MV-4-11 (cell line): ENCODE results near the gene DELE1.

ENCODE experiments used
- DNase-seq: peaks from one replicate; lab custom pipeline; 2025; lab: John Stamatoyannopoulos, UW

Gene DELE1

DNA sequence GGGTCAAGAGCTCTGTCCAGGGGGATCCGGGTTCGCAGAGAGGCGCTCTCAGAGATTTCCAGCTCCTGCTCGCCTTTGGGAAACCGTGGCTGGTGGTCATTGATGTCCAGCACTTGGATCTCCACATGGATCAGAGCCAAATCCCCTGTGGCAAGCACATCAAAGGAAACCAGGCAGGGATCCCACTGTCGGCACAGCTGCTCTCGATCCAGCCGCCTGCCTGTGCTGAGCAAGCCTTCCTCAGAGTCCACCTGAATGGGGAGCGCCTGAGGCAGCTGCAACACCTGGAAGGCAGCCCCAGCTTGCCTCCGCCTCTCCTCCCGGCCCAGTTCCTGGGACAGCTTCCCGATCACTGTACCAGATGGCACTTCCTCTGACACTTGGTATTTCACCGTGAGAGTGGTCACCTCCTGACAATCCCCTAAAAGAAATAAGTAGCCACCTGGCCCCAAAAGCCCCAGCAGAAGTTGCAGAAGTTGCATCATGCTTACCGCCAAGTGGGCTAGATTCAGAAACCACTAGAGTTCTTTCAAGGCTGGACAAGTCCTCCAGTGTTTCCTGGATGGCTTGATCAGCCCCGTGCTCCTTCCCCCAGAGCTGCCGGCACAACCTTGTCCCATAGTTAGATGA is 33.8 kb downstream of the DELE1 start:
- DNase-seq: peak; percentile 67

DNA sequence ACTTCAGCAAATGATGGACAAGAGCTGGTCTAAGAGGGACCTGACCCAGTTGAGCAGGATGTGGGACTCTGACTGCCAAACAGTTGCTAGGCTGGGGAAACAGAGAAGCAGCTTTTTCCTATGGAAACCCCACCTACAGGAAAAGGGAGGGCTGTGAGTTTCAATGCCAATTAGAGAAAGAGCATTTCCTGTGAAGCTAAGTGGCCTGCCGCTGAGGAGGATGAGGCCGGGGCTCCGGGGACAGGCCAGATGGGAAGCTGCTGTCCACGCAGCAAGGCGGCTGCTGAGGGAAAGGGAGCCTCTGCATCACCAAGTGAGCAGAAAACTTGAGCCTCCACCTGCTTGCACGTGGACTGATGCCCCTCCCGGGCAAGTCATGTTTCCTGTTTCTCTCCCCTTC is 34.4 kb downstream of the DELE1 start, which contains the start of gene PCDH12:
PCDH12 (minus strand) TSS at position 90 of the 400 bp plus-strand sequence. CDS start 351 bp downstream, outside the sequence.
- peak; percentile 45 for DNase-seq

DNA sequence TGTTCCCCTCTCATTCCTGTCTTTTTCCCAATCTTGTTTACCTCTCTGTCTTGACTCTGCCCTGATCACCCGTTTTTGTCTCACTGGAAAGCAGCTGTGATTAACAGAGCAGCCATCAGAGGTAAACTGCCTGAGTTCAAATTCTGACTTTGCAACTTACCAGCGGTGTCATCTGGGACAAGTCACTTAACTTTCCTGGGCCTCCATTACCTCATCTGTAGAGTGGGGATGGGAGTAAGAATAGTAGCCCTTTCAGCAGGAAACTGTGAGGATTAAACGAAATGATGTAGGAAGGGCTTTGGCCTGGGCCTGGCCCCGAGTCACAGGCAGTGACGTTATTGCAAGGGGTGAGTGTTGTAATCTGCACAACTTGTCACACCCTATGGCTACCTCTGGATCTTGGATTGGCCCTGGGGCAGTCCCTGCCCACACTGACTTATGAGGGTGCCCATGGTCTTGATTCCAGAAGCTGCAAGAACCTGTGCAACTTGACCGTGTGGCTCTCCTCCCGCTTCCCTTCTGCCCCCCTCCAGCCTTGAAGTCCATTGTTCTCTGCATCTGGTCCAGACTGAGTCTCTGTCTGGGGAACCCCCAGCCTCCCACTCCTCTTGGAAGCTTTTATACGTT is 35.0 kb downstream of the DELE1 start:
- peak; percentile 80 for DNase-seq

DNA sequence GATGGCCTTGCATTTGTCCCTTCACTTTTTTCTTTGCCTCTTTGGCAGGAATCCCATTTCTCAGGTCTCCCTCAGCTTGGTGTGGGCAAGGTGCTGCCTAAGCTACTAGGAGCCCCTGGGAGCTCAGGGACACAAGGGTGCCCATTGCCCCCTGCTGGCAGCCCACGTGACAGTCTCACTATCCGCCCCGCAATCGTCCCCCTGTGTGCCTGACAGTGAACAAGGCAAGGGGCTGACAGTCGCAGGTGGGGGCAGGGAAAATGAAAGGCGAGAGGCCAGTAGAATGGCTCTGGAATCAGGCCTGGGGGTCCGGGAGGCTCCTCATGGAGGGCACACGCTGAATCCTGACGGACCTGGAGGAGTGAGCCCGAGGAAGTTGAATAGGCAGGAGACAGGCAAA is 36.3 kb downstream of the DELE1 start:
- peak; percentile 21 for DNase-seq

DNA sequence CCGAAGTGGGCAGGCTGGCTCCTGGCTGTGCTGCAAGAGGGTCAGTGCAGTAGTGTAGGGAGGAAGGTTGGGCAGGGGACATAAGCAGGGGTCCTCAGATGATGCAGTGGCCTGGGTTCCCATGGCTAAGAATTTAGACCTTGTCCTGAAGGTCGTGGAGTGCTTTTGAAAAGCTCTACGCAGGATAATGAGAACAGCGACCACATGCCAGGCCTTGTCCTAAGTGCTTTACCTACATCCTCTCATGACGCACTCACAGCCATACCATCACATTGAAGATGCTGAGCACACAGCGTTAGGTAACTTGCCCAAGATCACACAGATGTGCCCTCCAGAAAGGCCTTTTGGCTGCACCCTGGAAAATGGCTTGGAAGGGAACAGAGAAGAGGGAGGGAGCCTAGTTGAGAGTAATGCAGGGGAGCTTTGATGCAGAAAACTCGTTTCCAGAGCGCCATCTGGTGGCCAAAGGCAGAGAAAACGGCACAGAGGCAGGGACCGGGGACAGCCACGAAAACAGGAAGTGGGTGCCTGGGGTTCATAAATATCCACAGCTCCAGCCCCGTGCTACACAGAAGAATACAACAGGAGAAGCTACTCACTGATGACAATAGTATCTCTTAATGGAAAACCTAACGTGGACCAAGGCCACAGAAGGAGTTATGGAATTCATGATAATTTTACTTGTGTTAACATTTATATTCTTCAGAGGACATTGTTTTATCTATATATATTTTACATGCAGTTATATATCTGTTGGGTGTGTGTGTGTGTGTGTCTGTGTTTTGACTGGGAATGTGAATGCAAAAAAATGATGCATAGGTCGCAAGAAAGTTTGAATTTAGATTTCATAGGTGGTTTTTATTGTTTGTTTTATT is 37.0 kb downstream of the DELE1 start:
- DNase-seq: peak; percentile 93

DNA sequence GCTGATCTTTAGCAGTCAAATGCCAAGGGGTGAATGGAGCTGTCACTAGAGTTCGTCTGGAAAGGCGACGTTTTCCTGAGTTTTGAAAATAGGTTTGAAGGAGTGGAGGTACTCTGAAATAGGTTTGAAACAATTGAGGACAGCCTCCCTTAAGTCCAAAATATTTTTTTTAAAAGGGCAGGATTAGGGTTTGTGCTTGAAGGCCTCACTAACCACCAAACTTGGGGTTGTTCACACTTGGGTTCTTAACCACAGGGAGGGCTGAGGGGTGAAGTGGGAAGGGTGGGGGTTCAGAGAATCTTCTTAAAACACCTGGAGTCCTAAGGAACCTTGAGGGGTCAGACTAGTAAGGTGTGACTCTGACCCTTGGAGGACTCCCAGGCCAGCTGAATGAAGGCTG is 37.8 kb downstream of the DELE1 start:
- DNase-seq: no peak

DNA sequence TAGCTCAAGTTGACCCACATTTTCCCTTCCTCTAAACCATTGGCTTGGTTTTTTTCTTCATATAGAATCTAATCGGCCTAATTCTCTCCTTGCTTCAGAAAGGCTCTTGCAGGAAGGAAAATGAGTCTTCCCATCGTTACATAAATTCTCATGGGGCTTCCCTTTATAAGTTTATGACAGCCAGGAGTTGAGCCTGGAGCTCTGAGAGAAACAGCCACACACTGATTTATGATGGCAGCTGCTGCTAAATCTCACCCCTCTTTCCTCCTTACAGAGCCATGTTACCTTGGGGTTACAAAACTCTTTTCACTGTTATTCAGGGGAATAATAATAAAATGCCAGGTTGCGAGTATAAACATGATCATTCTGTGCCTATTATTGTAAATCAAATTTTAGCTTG is 40.0 kb downstream of the DELE1 start:
- DNase-seq: no peak

DNA sequence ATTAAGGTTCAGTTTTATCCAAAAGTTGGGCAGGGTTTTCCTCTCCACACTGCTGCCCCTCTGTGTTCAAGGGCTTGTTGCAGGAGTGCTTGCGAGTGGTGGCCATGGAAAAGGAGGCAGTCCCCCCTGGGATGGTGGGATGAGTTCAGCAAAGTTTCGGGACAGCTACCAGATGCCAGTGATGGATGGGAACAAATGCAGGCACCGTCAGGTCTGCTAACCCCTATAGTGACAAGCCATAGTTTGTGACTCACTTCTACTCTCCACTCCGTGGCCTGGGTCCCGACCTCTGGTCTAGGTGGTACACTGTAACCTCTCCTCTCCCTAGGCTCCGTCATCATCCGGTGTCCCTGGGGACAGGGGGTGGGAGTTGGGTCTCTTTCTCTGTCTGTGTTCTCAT is 41.4 kb downstream of the DELE1 start:
- no peak for DNase-seq

DNA sequence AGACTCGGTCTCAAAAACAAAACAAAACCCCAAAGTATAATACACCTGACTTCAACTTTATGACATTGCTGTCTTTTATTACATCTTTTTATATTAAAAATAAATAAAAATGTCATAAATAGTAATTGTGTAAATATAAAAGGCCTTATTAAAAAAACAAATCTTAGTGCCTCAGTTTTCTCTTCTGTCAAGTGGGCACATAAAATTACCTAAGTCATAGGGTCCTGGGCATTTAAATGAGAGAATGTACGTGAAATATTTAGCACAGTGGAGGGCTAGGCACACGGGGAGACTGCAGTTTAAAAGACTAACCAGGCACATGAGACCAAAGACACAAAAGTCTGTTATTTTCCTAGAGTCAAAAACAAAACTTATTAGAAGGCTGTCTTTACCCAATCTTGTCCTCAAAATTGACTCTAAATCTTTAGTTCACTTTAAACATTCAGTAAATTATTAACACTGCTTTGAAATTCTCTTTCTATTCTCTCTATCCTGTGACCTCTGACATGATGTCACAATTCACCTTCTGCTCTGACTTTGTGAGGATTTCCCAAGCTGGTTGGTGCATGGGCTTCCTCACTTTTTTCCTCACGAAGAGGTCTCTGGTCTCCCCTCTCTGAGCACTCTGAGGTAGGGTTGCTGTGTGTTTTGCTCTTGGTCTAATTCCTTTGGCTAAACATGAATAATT is 42.7 kb downstream of the DELE1 start:
- no peak for DNase-seq

DNA sequence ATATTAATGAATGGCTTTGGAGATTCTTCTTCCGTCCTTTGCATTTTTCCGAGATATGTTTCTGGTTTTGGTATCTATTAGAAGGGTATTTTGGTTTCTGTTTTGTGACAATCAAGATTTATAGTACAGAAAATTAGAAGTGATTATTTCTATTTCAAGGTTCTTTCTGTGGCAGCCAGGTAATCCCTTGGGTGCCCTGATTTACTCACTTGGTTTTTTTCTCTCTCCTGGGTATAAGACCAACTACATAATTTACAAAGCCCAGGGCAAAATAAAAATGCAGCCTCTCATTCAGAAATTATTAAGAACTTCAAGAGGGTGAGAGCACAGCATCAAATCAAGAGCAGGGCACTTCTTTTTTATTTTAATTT is 43.3 kb downstream of the DELE1 start:
- DNase-seq: no peak

DNA sequence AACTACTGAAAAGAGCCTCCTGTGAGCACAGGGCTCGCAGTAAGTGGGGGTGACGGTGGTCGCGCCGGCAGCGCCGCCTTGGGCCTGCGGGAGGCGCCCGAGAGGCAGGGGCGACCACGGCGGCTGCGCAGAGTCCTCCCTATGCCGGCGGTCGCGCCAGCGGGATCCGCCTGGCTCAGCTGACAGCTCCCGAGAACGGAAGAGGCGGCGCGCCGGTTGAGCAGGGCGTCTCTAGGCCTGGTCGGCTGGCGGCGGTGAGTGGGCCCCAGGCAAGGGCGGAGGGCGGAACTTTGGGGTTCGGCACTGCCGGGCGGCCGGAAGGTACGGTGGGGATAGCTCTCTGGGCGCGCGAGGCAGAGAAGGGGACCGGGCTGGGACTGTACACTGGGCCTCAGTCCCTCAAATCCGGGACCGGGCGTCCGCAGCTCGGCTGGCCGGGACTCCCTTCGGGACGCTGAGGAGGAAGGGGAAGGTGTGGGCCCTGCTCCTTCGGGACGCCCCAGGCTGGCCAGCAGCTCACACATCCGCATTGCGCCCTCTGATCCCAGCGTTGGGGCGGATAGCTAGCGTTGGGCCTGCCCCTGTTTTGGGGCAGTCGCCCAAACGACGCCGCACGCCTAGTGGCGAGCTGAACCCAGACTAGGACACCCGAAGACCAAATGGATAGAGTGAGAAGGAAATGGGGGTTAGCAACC is 45.4 kb downstream of the DELE1 start, which contains the start of gene RNF14:
RNF14 (plus strand) TSS at position 192 of the 695 bp plus-strand sequence. CDS start 4,484 bp downstream, outside the sequence.
- peak; percentile 93 for DNase-seq

DNA sequence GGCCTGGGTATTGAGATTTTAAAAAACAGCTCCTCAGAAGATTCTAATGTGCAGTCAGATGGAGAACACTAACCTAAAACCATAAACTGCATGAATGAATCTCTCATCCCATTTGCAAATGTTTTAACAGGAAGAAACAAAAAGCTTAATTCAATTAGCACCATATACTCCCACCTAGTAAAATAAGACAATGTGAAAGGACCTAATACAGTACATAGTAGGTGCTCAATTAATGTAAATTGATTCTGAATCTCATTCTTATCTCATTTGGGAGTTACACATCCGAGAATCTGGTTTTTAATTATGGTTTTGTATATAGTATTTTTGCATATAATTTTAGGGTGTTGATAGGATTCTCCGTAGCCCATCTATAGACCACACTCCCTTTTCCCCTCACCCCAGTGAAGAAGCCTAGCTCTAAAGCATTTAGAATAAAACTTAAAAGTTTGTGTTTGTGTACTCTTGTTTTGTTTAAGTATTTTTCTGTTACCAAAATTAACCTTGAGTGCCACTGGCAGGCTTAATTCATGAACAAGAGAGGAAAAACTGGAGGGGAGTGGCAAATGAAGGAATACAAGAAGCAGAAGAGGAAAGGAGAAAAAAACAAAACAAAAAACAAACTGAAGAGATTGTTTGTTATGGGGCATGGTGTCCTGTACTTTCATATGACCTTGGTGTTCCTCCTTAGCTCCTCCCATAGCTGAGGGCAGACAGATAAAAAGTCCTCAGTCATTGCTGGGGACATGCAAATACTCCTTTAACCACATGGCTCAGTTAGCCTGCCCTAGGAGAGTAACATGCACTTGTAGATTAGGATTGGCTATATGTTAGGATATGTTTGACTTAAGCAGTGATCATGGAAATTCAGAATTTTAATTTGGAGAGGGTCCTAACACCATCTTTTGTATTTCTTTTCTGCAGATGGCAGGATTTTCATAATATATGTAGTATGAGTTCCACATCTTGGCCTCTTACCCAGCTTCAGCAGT is 46.4 kb downstream of the DELE1 start:
- peak; percentile 61 for DNase-seq

DNA sequence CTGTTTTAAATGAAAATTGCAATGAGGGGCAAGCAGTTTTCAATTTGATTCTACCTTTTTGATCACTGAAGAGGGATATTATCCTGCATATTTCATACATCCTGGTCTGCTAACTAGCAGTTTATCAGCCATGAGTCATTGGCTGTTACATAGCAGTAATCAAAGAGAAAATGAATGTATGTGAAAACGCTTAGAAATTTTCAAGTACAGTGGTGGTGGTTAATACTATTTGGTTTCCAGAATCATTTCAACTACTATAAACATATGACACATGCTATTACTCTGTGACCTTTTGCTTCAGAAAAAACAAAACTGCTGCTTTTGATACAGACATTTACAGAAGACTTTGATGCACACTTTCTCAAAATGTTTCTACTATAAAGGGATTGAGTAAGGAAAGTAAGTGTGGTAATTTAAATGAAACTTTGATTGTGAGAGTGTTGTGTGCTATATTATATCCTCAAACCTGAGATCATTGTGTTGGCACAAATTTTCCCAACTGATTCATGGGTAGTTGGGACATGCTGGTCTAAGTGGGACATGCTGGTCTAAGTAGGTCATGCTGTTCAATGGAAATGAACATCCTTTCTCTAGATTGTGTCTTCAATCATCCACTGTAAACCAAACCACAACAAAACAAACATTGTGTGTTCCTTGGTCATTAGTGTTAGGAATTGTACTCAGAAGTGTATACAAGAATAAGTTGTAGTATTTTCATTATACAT is 50.4 kb downstream of the DELE1 start:
- DNase-seq: no peak

DNA sequence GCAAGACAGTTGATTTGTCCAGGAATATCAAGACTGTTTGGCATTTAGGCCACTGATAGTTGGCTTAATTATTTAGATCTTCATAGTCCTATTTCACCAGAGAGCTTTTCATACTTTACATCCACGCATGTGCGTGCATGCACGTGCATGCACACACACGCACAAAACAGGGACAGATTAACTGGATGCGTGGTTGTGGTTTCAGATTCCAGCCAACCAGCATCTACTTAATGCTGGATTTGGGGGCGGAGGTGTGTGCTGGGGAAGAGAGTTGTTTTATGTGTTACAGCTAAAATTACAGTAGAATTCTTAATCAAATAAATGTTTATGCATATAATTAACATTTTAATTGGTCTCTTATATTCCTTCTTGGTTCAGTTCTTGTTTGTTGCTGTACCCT is 52.5 kb downstream of the DELE1 start:
- DNase-seq: no peak

DNA sequence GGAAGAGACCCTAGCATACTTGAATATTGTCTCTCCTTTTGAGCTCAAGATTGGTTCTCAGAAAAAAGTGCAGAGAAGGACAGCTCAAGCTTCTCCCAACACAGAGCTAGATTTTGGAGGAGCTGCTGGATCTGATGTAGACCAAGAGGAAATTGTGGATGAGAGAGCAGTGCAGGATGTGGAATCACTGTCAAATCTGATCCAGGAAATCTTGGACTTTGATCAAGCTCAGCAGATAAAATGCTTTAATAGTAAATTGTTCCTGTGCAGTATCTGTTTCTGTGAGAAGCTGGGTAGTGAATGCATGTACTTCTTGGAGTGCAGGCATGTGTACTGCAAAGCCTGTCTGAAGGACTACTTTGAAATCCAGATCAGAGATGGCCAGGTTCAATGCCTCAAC is 54.7 kb downstream of the DELE1 start:
- DNase-seq: no peak

DNA sequence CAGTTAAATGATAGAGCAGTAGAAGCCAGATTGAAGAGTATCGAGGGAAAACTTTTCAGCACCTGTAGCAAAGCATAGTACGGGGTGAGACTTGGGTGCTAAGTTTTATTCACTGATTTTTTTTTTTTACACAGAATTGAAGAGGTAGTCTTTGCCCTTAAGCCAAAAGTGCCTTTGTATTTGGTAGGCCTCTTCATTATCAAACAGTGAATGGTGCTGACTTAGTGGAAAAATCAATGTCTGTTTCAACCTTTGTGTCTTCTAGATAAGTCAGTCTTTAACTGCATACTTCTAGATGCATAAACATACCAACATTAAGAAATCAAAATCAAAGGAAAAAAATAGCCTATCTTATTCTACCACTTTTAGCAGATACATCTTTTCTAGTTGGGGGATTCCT is 59.0 kb downstream of the DELE1 start:
- DNase-seq: no peak

DNA sequence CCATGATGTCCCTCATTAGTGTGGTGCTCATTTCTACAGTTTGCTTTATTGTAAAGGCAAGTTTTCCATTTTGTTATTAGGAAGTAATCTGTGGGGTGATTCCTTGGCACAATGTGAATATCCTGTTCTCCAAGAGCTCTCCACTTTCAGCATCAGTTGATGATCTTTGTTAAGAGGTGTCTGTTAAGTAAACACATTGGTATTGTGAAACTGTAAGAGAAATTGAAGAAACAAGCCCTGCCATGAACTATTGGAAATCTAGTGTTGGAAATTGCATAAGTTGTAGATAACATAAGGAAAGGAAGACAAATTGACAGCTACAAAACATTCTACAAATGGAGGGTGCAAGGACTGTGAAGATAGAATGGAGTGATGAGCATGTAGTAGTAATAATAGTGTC is 62.4 kb downstream of the DELE1 start:
- DNase-seq: no peak

DNA sequence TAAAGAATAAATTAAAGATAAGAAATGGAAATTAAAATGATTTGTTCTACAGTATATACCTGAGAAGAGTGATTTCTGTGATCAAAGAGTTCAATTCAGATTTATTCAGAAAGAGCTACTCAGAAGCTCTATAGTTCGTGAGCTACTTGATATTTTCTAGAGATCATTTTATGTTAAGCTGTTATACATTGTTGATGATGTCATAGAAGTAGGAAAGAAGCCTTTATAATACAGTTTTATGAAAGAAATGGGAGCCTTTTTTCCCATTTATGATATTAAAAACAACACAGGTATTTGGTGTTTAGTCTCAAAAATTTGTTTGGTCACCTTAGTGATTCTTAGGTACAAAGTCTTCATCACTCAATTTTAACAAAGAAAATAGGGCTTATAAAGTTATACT is 66.0 kb downstream of the DELE1 start:
- DNase-seq: no peak
